ENCODE results near the gene STX17. TPM values are rescaled to one million over a fixed set of nuclear protein-coding genes. Genes with fewer than 3 reads are reported as not detected.

Gene STX17
- total RNA-seq, 1 experiment from 2014 or later, result 24.6 TPM

- Histone ChIP-seq H3K4me2 (ENCODE audit: low read length) (no peak overlapping the region), H3K79me2 (ENCODE audit: insufficient read depth, low read length) (peaks cover 23% of the 10 kb centered on the region), H3K9ac (ENCODE audit: low read length) (no peak overlapping the region), H3K27ac (ENCODE audit: low read depth, low read length) (no peak overlapping the region), H3K36me3 (ENCODE audit: control insufficient read depth in 1 of 2, insufficient read depth in 2 of 2, low read length in 2 of 2) (peaks cover 0 to 8% of the 10 kb centered on the region in 2 experiments; a peak in 1 of 4 replicates), H2AFZ (ENCODE audit: low read depth, low read length, poor library complexity, severe bottlenecking) (no peak overlapping the region), H3K27me3 (ENCODE audit: insufficient read depth, low read length) (no peaks in the 10 kb centered on the region), H3K9me2 (ENCODE audit: insufficient read depth) (no peaks in the 10 kb centered on the region), H4K20me1 (ENCODE audit: insufficient read depth) (no peaks in the 10 kb centered on the region), H3K4me1 (ENCODE audit: control insufficient read depth in 1 of 2, insufficient read depth in 2 of 2, low read length in 2 of 2) (peaks cover 0 to 5% of the 10 kb centered on the region in 2 experiments; a peak in 2 of 4 replicates), H3K9me3 (ENCODE audit: control insufficient read depth in 1 of 2, insufficient read depth in 1 of 2, low read depth in 1 of 2, low read length in 2 of 2) (no peaks in the 10 kb centered on the region), H3K4me3 (replicated peaks in 1 of 2; ENCODE audit: low read depth in 1 of 2, low read length in 2 of 2) (no peak overlapping the region)
- ChIA-PET CTCF (no interaction called here), POLR2A (interaction anchor here (0.6 kb wide), 1 partner anchor 1061 kb away, joined by 4 read pairs; no protein-coding TSS in a partner anchor), RAD21 (ENCODE audit: low non-redundant PET in 1 of 2, low total read pairs in 2 of 2, uncharacterized antibody in 2 of 2, unreplicated experiment in 2 of 2) (no interaction called here)
- DNase-seq (ENCODE audit: low read depth, low spot score) (no peak), ATAC-seq (no peak)
- intact Hi-C loops (cut with micrococcal nuclease), result no loop called here
- TF ChIP-seq ZNF274 (IDR thresholded peaks at IDR 0.05; ENCODE audit: low read depth, low read length), result no peak
- no TSS peak for BruUV-seq (replicated peaks)
These were observed 5.1 kb downstream of the STX17 start for GRCh38 chr9:99911600-99911999.

- H3K4me2 ChIP-seq (ENCODE audit: low read length), result no peak overlapping the region
- RAD21 ChIA-PET (ENCODE audit: low non-redundant PET in 1 of 2, low total read pairs in 2 of 2, uncharacterized antibody in 2 of 2, unreplicated experiment in 2 of 2), result no interaction called here
- BruUV-seq (replicated peaks), result no TSS peak
- no peaks in the 10 kb centered on the region for H3K9me3 ChIP-seq (ENCODE audit: control insufficient read depth in 1 of 2, insufficient read depth in 1 of 2, low read depth in 1 of 2, low read length in 2 of 2)
- CTCF ChIA-PET, result no interaction called here
- H3K27ac ChIP-seq (ENCODE audit: low read depth, low read length), result no peak overlapping the region
- no peak for ATAC-seq
- no peaks in the 10 kb centered on the region for H3K9me2 ChIP-seq (ENCODE audit: insufficient read depth)
- H3K27me3 ChIP-seq (ENCODE audit: insufficient read depth, low read length), result no peaks in the 10 kb centered on the region
- no peak for DNase-seq (ENCODE audit: low read depth, low spot score)
- intact Hi-C loops (cut with micrococcal nuclease), result no loop called here
- no peak overlapping the region for H3K4me3 ChIP-seq (replicated peaks in 1 of 2; ENCODE audit: low read depth in 1 of 2, low read length in 2 of 2)
- H3K36me3 ChIP-seq (ENCODE audit: control insufficient read depth in 1 of 2, insufficient read depth in 2 of 2, low read length in 2 of 2), result peaks cover 1 to 16% of the 10 kb centered on the region in 2 experiments; a peak in 2 of 4 replicates
- POLR2A ChIA-PET, result no interaction called here
- H2AFZ ChIP-seq (ENCODE audit: low read depth, low read length, poor library complexity, severe bottlenecking), result no peak overlapping the region
- H3K9ac ChIP-seq (ENCODE audit: low read length), result no peak overlapping the region
- no peaks in the 10 kb centered on the region for H3K4me1 ChIP-seq (ENCODE audit: control insufficient read depth in 1 of 2, insufficient read depth in 2 of 2, low read length in 2 of 2)
- TF ChIP-seq SRF (IDR thresholded peaks at IDR 0.05; ENCODE audit: low read depth) (no peak), POLR2AphosphoS5 (IDR thresholded peaks at IDR 0.05; ENCODE audit: low read depth, low read length) (no peak), EGR1 (IDR thresholded peaks at IDR 0.05; ENCODE audit: low read depth) (no peak), YY1 (IDR thresholded peaks at IDR 0.05; ENCODE audit: extremely low read depth, insufficient replicate concordance, low read depth, low read length) (no peak), ELF1 (IDR thresholded peaks at IDR 0.05; ENCODE audit: borderline replicate concordance, low read depth) (no peak), MAX (IDR thresholded peaks at IDR 0.05) (no peak), ATF3 (IDR thresholded peaks at IDR 0.05) (no peak), SIN3A (IDR thresholded peaks at IDR 0.05; ENCODE audit: low read depth) (no peak), SP1 (IDR thresholded peaks at IDR 0.05; ENCODE audit: low read depth) (no peak), FOSL1 (IDR thresholded peaks at IDR 0.05; ENCODE audit: low read depth) (no peak), CEBPB (IDR thresholded peaks at IDR 0.05; ENCODE audit: low read depth) (no peak), REST (IDR thresholded peaks at IDR 0.05; ENCODE audit: low read depth) (no peak), POLR2A (IDR thresholded peaks at IDR 0.05; ENCODE audit: borderline replicate concordance, extremely low read depth, insufficient read depth, insufficient read length) (no peak), EZH2 (IDR thresholded peaks at IDR 0.05) (no peak), CTCF (IDR thresholded peaks at IDR 0.05 in 2 of 3, conservative IDR thresholded peaks at IDR 0.05 in 1 of 3; ENCODE audit: borderline replicate concordance in 1 of 3, insufficient read depth in 1 of 3, low read depth in 2 of 3, low read length in 2 of 3) (no peak), CBX3 (IDR thresholded peaks at IDR 0.05; ENCODE audit: low read depth) (no peak), JUND (IDR thresholded peaks at IDR 0.05) (no peak)
- no peaks in the 10 kb centered on the region for H4K20me1 ChIP-seq (ENCODE audit: insufficient read depth)
- H3K79me2 ChIP-seq (ENCODE audit: insufficient read depth, low read length), result no peaks in the 10 kb centered on the region
These were observed 10.2 kb downstream of the STX17 start for GRCh38 chr9:99916650-99917049.
